OCI-LY1 (cell line): ENCODE results near the gene RNASE8.

ENCODE experiments used
- H2AFZ ChIP-seq: fragments of 200-600 bp; sonication (generic), shearing (Covaris generic); 2 replicates; pipeline ENCODE4 v1.6.0; 2014; ENCODE audit warnings: antibody characterized with exemption, mild to moderate bottlenecking, low read length
- H3F3A ChIP-seq: fragments of 200-600 bp; sonication (generic), shearing (Covaris generic); 2 replicates; pipeline ENCODE4 v1.6.0; 2014; ENCODE audit warnings: mild to moderate bottlenecking, antibody characterized with exemption, low read length, moderate library complexity; ENCODE audit not compliant: insufficient read depth
- H3K27ac ChIP-seq: fragments of 200-600 bp; sonication (generic); 2 replicates; pipeline ENCODE4 v1.5.1; 2014; ENCODE audit warnings: low read length, mixed run types, mild to moderate bottlenecking, low read depth; ENCODE audit not compliant: poor library complexity, severe bottlenecking
- H3K27me3 ChIP-seq: fragments of 200-600 bp; sonication (generic); 2 replicates; pipeline ENCODE4 v1.6.0; 2014; ENCODE audit warnings: antibody characterized with exemption, mild to moderate bottlenecking, low read length, moderate library complexity; ENCODE audit not compliant: insufficient read depth
- H3K36me3 ChIP-seq: fragments of 200-600 bp; sonication (generic); 2 replicates; pipeline ENCODE4 v1.6.1; 2014; ENCODE audit warnings: mild to moderate bottlenecking, antibody characterized with exemption, low read length, moderate library complexity, mixed read lengths; ENCODE audit not compliant: insufficient read depth
- H3K4me1 ChIP-seq: fragments of 200-600 bp; sonication (generic); 2 replicates; pipeline ENCODE4 v1.5.1; 2014; ENCODE audit warnings: mild to moderate bottlenecking, low read length, moderate library complexity; ENCODE audit not compliant: insufficient read depth, severe bottlenecking
- H3K4me2 ChIP-seq: fragments of 200-600 bp; sonication (generic), shearing (Covaris generic); 2 replicates; pipeline ENCODE4 v1.6.1; 2014; ENCODE audit warnings: low read length
- H3K4me3 ChIP-seq: fragments of 200-600 bp; sonication (generic); 2 replicates; pipeline ENCODE4 v1.5.1; 2014; ENCODE audit warnings: low read length, low read depth, mild to moderate bottlenecking, mixed read lengths; ENCODE audit not compliant: poor library complexity, severe bottlenecking
- H3K79me2 ChIP-seq: fragments of 200-600 bp; shearing (Covaris generic); 2 replicates; pipeline ENCODE4 v1.6.1; 2016; ENCODE audit warnings: mixed run types, low read length, mixed read lengths; ENCODE audit not compliant: insufficient read depth
- H3K9ac ChIP-seq: fragments of 200-600 bp; sonication (generic), shearing (Covaris generic); 2 replicates; pipeline ENCODE4 v1.6.1; 2014; ENCODE audit warnings: mild to moderate bottlenecking, low read length, mixed read lengths
- H3K9me2 ChIP-seq: fragments of 200-600 bp; sonication (generic), shearing (Covaris generic); 2 replicates; pipeline ENCODE4 v1.6.1; 2014; ENCODE audit warnings: low read depth, mild to moderate bottlenecking, low read length, mixed read lengths
- H3K9me3 ChIP-seq: fragments of 200-600 bp; shearing (Covaris generic); 2 replicates; pipeline ENCODE4 v1.6.1; 2014; ENCODE audit warnings: low read length, mixed read lengths
- H4K20me1 ChIP-seq: fragments of 200-600 bp; sonication (generic), shearing (Covaris generic); 2 replicates; pipeline ENCODE4 v1.6.0; 2016; ENCODE audit warnings: mild to moderate bottlenecking, low read length; ENCODE audit not compliant: insufficient read depth
- CTCF ChIP-seq: fragments of 200-600 bp; sonication (generic), shearing (Covaris generic); IDR thresholded peaks from 2 replicates; pipeline ENCODE4 v1.5.1; 2017; ENCODE audit warnings: mild to moderate bottlenecking, antibody characterized with exemption, low read length, moderate library complexity, mixed read lengths
- EZH2 ChIP-seq: fragments of 200-600 bp; sonication (generic), shearing (Covaris generic); IDR thresholded peaks from 2 replicates; pipeline ENCODE4 v1.8.0; 2017; ENCODE audit warnings: borderline replicate concordance, mixed run types, mild to moderate bottlenecking, antibody characterized with exemption, low read length, moderate library complexity, mixed read lengths

The RNASE8 gene

GRCh38 chr14:21061347-21061668 lies 3.7 kb downstream of the RNASE8 start:
- Histone ChIP-seq H3F3A (no peaks in the 10 kb centered on the region), H2AFZ (no peak overlapping the region), H3K9me2 (no peaks in the 10 kb centered on the region), H3K9me3 (no peaks in the 10 kb centered on the region), H4K20me1 (no peaks in the 10 kb centered on the region), H3K4me3 (no peak overlapping the region), H3K9ac (no peak overlapping the region), H3K27me3 (no peaks in the 10 kb centered on the region), H3K4me1 (no peaks in the 10 kb centered on the region), H3K36me3 (no peaks in the 10 kb centered on the region), H3K4me2 (no peak overlapping the region), H3K27ac (no peak overlapping the region), H3K79me2 (no peaks in the 10 kb centered on the region)
- TF ChIP-seq EZH2: no peak
- TF ChIP-seq CTCF: no peak

- H2AFZ ChIP-seq: no peak overlapping the region
- H3K4me1 ChIP-seq: no peaks in the 10 kb centered on the region
- no peak overlapping the region for H3K9ac ChIP-seq
- H3K4me3 ChIP-seq: no peak overlapping the region
- H3K27ac ChIP-seq: no peak overlapping the region
- H3K9me3 ChIP-seq: no peaks in the 10 kb centered on the region
- TF ChIP-seq EZH2: no peak
- no peak for TF ChIP-seq CTCF
- H3K79me2 ChIP-seq: no peaks in the 10 kb centered on the region
- H3K4me2 ChIP-seq: no peak overlapping the region
- no peaks in the 10 kb centered on the region for H3K9me2 ChIP-seq
- no peaks in the 10 kb centered on the region for H3K27me3 ChIP-seq
- no peaks in the 10 kb centered on the region for H4K20me1 ChIP-seq
- no peaks in the 10 kb centered on the region for H3K36me3 ChIP-seq
- no peaks in the 10 kb centered on the region for H3F3A ChIP-seq
Observed at GRCh38 chr14:21063479-21063878, 5.9 kb downstream of the RNASE8 start.

GRCh38 chr14:21066882-21067502 lies 9.4 kb downstream of the RNASE8 start:
- H3K27me3 ChIP-seq: peaks cover 10% of the 10 kb centered on the region
- TF ChIP-seq CTCF (peak; percentile 36; the same call in 1 of the 2 replicates), EZH2 (no peak)
- no peaks in the 10 kb centered on the region for H3K9me3 ChIP-seq

More at GRCh38 chr14:21066882-21067502, 9.4 kb downstream of the RNASE8 start:
- H3K27ac ChIP-seq: no peak overlapping the region
- H3K79me2 ChIP-seq: no peaks in the 10 kb centered on the region
- no peaks in the 10 kb centered on the region for H3K9me2 ChIP-seq
- H4K20me1 ChIP-seq: no peaks in the 10 kb centered on the region
- no peak overlapping the region for H3K4me3 ChIP-seq
- H3K4me1 ChIP-seq: peaks cover 22% of the 10 kb centered on the region
- H3K4me2 ChIP-seq: no peak overlapping the region
- H2AFZ ChIP-seq: no peak overlapping the region
- H3K36me3 ChIP-seq: no peaks in the 10 kb centered on the region
- no peaks in the 10 kb centered on the region for H3F3A ChIP-seq
- no peak overlapping the region for H3K9ac ChIP-seq
